Pons (tissue), 1 donor: ENCODE data around the gene SREBF1.

ENCODE experiments used
- DNase-seq: peaks from one replicate; pipeline ENCODE4 v3.0.0-alpha.2; 2016; ENCODE audit warnings: low spot score

SREBF1 gene

DNA sequence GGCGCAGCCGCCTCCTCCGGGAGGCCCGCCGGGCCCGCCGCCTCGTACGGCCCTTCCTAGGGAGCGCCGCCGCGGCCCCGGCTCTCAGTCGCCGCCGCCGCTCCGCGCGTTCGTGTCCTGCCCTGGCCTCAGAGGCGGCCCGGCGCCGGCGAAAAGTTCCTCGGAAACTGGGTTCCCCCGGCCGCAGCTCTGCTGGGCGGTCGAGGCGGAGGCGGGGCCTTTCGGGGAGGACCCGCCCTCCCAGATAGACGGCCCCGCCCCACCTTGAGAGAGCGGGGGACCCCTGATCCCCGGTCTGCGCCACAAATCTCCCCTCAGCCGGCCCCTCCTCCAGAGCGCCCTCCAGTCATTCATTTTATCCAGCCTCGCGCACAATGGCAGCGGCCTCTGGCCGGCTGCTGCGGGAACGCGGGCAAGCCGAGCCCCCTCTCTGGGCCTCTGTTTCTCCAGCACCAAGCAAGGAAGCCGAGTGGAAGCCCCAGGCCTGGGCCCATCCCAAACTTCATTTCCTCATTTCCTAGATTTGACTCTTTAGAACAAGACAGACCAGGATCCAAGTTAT lies at the start of gene SREBF1:
SREBF1 (minus strand) TSS at position 169 of the 562 bp plus-strand sequence. CDS start 169 bp downstream, outside the sequence.
- peak; percentile 53 for DNase-seq

DNA sequence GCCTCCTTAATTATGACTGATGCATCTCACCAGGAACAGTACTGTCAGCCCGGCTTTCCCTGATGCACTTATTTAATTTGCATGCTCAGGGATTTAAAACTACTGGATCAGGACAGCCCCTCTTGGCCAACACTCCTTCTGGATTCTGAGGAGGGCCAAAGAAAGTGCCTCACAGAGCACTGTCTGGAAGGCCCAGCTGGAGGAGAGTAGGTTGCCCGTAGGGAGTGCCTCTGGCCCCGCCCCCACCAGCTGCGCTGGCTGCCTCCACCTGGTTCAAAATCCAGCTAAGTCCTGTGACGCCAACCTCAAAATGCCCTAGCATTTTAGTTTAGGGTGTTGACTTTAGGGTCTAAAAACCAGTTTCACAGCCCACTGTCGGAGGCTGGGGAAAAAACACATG lies 49.4 kb upstream of the SREBF1 start:
- no peak for DNase-seq

DNA sequence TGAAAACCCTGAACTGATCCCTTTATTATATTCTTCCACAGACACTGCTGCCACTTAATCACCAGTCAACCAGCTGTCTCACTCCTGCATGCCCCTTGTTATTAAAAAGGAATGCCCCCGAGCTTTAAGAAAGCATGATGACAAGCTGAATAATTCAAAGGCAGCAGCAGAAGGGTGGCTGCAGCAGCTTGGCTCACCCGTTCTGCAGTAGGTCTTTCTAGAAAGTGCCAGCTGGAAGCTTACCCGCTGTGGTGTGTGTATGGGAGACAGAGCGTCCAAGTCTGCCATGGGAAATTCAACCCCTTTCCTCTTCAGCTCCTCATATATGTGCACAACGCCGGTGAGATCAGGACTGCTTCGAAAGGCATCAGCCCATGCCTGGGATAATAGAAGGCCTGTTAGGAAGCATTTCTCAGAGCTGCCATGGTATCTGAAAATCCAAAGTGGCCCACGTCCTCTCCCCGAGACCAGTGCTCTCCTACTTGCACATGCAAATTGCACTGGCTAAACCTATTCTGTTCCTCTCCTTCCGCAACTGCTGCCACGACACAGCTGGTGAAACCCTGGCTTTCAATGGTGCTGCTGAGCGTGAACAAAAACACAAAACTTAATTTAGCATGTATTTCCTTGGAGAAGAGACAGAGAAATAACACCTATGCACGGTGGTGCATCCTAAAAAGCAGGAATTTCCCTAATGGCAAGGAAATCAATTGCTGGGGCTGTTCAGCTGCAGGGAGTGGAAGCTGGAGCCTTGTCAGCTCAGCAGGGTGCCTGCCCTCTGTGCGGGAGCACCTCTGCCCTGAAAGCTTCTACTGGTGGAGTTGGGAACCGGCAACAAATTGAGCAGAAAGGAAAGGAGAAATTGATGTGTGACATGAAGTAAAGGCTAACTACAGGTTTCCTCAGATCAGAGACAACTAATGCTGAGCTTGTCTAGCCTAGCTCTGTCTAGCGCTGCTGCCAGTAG lies 47.9 kb upstream of the SREBF1 start:
- DNase-seq: no peak

DNA sequence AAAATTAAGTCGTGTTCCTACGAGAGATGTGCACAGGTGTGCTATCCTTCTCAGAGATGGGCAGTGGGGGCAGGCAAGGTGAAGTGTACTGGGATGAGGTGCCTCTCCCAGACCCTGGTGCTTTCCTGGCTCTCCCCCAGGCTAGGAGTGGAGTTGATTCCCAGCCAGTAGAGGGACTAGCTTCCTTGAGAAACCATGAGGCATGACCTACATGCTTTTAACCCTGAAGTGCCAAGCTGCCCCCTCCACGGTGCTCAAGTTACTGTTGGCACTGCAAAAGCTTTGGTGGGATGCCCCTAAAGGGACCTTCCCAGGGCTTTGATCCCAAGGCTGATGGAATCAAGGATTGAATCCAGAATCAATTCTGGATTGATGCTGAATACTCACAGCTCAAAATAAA lies 47.0 kb upstream of the SREBF1 start:
- DNase-seq: no peak

DNA sequence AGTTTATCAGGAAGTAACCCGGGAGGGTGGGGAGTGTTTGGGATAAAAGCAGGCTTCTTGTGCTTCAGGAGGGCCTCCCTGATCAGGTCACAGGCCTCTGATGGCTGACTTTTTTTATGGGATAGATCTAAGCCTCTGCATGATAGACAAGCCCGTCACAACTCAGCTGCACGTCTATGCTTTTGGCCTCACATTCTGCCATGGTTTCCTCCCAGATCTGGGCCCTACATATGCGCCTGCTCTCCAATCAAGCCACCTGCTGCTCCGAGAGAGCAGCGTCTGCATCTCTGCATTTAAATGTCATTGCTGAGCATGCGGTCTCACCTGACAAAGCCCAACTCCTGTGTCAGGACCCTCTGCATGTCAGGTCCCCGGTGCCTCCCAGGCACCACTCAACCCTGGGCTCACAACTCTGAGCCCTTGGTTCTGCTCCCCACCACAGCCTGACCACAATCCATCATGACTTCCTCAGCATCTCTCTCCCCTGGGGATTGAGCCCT lies 45.3 kb upstream of the SREBF1 start:
- DNase-seq: no peak

DNA sequence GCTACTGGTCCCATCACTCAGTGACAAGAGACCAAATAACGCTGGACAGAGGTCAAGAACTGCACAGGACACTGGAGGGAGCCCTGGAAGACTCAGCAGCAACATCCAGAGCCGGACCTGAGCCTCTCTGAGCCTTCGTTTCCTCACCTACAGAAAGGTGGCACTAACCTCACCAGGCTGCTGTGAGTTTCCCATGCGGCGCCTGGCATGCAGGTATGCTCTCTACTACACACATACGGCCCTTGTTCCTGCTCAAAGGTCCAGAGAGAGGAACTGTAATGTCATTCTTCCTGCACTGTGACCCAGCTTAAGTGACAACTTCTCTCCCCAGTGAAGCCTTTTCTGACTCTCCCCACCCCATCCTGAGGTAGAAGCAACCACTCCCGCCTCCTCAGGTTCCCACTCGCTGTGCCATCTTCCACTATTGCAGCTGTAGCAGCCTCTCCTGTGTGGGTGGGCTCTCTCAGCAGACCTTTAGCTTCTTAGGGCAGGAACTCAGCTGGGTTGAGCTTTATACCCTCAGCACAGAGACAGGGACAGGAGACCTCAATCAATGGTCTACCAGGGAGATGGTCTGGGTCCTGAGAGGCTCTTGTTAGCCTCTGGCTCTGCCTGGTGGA lies 43.9 kb upstream of the SREBF1 start:
- DNase-seq: no peak

DNA sequence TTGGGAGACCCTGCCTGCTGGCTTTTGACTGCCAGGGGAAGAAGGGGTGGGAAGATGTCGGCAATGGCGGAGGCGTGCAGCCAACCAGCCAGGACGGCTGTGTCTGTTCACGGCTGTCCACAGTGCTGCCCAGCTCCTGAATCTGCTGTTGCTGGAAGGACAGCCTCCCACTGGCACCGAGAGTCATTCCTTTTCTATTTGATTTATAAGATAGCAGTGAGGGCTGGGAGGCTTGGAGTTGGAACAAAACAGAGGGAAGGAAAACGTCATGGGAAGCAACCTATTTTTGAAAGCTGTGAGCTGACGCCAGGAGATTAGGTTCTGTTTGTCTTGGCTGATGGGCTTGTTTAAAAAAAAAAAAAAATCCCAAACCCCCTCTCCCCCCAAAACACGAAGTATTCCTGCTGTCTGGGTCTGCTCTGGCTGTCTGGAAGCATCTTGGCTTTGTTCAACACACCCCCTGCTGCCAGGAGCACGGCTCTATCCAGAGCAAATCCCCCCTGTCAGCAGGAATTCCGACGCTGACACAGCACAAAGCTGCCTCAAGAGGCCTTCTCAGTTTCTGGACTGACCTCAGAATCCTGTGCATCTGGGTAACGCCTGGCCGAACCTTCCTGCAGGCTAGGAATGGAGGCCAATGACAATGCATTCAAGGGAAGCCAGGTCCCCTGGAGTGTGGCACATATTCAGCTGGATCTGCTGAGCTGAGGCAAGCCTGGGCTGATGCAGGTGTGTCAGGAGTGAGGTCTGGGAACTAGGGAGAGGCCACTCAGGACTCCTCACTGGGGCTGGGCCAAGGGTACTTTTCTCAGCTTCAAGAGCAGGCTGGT lies 41.0 kb upstream of the SREBF1 start:
- peak; percentile 49 for DNase-seq

DNA sequence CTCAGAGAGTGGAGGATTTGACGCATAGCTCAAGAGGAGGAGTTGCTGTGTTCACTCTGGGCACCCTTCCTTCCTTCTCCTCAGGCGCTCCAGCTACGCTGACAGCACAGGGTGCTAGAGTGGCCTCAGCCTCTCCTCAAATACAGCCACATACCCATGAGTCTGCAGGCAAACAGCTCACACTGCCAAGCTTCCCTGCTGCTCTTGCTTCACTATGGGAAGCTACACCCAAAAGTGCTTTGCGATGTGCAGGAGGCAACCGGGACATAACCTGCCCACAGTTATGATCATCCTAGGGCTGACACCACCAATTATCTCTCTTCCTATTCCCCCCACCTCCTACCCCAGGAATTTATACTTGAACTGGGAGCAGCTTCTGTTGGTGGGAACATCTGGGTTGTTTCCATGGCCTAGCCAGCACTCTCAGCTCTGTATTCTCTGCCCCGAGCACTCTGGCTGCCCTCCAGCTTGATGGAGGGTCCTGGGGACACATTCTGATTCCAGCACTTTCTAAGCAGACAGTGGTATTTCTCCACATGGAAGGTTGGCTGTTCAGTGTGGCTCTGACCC lies 40.3 kb upstream of the SREBF1 start:
- DNase-seq: no peak

DNA sequence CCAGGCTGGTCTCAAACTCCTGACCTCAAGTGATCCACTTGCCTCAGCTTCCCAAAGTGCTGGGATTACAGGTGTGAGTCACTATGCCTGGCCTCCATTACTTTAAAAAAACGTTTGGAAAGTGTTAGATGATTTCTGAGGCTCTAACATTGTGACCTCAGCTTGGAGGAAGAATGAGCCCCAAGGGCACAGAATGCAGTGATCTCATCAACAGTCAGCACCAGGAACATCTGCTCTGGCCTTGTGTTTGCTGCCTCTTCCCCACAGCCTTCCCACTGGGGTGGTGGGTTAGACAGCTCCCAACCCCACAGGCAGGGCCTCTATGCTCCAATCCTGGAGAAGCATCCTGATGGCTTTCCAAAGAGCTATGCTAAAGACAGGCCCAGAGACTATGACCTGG lies 37.7 kb upstream of the SREBF1 start:
- no peak for DNase-seq

DNA sequence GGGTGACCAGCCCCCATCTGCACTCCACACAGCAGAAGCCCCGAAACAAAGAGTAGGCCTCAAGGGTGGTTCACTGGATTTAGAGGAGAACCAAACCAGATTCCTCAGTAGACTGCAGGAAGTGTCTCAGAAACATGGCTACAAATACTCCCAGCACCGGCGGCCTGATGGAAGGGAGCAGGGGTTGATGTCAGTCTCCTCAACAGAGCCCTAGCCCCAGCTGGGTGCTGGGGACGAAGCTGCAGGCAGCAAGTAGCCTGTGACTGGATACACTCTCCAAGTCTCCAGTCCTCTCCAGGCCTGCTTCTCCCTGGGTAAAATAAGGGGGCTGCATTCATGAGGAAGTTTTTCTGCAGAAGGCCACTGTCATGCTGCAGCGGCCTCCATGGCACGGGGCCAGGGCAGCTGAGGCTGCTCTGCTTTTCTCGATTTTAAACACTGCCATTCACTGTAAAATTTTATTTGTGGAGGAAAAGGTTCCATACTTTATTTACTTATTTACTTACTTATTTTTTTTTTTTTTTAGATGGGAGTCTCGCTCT lies 36.7 kb upstream of the SREBF1 start:
- no peak for DNase-seq

DNA sequence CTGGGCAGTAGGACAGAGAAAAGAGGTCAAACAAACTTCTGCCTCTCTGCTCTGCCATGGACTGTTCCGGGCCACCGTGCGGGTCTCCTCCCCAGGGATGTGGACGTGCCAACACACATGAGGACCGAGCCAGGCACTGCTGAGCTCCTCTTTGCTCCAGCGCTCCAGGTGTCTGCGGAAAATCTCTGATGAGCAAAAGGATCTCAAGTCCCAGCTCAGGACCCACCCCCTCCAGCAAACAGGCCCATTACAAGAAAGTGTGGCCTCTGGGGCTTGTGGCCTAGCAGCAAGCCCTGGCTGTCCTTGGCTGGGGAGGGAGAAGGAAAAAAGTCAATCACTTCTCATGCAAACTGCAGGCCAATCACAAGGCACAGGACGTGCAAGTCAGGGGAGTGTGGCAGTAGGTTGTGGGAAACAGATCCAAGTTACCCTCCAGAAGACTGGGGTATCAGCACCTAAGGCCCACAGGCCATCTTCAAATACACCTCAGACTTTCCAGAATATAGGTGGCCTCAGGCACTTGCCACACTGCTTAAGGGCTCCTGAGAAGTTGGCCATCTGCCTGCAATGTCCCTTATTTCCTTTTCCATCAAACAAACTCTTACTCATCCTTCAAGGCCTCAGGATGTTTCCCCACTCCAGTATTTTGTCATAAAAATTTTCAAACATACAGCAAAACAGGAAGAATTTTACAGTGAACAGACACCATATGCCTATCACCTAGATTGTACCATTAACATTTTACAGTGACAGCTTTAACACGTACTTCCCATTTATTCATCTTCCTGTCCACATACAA lies 36.0 kb upstream of the SREBF1 start:
- no peak for DNase-seq

DNA sequence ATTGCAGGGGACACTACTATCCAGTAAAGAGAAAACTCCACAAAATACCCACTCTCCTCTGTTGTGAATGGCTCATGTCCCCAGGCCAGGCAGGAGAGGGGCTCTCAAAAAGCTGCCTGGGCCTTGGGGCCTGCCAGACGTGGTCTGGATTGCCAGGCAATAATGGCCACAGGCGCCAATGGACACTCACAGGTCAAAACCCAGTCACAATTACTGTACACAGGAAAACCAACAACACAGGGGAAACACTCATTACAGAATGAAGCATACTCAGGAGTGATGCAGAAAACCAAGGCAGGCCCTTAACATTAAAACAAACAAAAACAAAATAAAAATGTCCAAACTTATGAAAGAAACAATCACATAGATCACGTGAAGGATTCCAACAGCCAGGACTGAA lies 35.1 kb upstream of the SREBF1 start:
- DNase-seq: no peak

DNA sequence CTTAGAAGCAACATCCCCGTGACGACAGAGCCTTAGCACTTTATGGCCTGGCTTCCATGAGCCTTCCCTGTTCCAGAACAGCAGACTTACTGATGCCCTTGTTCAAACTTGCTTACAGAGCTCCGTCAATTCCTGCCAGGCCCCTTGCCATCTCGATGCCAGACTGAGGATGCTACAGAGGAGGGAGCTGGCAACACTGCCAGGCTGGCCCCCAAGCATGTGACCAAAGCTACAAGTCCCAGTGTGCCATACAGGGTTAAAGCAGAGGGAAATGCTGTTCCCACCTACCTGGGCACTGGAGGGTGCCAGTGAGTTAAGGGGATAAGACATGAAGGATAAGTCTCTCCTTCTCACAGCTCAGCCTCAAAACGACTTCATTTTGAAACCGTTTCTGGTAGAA lies 33.5 kb upstream of the SREBF1 start:
- DNase-seq: no peak

DNA sequence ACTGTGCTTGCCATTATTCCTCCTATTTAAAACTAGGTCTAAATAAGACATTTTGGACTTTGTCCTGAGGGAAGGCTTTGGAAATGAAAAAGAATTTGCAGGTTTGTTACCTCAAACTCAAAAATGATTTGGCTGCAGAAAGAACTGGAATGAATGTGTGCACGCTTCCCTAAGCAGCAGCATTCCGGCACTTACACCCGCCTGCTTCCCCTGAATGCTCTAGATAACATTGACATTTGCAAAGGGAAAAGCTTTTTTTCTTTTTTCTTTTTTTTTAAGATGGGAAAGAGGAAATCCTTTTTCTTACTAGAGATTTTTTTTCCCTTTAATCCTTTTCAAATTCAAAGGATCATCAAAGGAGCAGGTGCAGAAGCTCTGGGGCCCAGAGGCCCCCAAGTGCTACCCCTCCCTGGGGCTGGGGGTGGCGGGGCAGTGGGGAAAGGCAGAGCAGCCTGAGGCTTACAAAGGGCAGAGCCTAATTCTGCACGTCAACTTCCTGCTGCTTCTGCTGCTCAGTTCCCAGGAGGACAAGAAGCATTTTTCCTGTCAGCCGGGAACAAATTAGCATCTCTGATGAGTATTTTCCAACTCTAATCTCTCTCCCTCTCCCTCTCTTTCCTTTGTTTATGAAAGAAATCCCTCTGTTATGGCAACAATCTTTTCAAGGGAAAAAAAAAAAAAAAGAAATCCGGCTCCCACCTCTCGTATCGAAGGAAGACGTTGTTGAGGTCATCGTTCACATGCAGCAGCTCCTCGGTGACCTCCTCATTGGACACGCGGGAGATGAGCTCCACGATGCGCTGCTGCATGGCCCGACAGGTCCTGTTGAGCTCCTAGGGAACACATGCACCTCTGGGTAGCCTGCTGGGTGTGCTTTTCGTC lies 32.1 kb upstream of the SREBF1 start:
- DNase-seq: no peak

DNA sequence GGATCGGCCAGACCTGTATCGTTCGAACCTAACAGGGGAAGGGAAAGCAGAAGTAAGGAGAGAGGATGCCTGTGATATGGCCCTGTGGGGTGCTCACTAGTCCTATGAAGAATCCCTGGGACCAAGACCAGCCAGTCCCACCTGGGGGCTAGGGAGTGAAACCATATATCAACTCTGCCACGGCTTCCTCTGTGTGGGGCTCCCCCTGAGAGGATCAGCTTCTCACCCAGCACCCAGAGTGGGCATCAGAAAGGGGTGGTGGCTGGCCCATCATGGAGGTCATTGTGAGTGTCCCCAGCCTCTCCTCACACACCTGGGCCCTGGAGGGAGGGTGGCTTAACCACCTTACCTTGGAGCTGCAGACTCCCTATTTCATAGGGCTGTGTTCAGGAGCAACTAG lies 30.1 kb upstream of the SREBF1 start:
- DNase-seq: no peak

DNA sequence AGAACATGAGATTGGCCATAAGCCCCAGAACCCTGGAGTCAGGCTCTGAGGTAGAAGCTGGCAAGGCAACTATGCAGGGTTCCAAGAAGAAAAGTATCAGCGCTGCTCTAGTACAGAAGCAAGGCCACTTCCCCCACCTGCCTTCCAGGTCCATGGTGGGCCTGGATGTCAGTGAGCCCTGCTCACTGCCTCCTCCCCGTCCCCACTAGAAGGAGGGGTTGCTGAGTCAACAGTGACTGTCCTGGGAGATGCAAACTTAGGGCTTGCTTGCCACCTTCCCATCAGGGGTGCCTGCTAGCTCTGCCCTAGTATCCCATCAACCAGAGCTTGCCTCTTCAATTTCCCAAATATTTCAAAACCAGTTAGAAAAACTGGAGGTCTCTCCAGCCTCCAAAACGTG lies 29.6 kb upstream of the SREBF1 start:
- no peak for DNase-seq

DNA sequence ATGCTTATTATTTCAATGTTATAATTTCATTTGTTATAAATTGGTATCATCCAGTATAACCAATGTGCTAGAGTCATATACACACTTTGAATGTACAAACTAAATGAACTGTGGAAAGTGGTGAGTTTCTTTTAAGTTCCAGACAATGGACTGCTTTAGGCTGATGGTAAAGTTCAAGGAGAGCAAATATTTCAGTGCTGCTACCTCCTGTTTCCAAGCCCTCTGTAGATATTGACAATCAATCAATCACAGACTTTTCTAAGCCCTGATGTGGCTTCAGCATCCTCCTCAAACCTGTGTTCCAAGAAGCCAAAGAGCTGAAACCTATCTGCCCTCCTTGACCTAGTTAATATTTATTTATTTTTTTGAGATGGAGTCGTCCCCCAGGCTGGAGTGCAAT lies 28.2 kb upstream of the SREBF1 start:
- DNase-seq: no peak

DNA sequence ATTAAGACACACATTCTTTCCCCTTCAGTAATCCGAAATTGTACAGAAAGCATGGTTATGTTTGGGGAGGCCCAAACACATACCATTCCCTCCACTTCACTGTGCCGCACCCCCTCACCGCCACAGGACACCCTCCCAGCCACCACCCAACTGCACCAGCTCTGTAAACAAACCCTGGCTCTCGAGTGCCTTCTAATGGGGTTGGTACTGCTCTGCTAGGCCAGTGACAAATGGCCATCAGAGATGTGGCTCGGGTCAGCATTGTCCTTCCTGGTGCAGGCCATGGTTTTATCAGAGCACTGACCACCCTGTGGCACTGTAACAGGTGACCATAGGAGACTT lies 24.0 kb upstream of the SREBF1 start:
- DNase-seq: no peak

DNA sequence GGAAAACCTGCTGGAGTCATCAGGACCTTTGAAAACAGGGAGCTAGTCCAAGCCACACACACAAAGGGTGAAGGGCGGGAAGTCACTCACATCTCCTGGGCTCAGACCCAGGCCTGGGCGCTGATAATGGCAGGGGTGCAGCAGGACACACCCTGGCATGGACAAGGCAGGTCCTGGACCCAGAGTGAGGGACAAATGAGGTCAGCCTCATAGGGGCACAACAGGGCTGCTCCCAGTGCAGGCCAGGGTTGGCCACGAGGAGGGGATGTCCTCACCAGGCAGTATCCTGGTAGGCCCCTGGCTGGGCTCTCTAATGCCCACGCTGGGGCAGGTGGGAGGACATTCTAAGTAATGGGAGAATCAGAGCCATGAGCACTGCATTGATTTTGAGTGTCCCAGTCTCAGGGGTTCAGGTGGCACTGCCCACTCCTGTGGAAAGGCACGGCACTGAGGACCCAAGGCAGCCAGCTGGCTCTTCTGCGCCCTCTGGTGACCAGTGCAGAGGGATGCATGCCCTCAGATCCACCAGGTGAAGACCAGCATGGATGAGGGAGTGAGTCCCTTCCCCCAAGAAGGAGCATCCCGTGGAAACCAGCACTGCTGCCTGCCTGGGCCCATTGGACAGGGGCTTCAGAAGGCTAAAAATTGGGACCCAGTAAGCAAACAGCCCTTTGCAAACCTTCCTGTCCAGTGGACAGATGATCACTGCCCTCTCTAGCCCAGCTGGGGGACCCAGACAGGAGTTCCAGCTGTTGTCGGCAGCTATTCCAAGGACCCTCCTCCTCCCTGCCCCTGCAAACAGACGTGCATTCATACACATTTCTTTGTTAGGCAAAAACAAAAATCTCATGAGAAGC lies 23.4 kb upstream of the SREBF1 start:
- peak; percentile 76 for DNase-seq
